ENCODE measurements around the gene NOM1. TPM values are rescaled to one million over a fixed set of nuclear protein-coding genes. Genes with fewer than 3 reads are reported as not detected.
"Not testable (repeated sequence)": the region's sequence is repeated elsewhere in the genome, so short reads cannot be mapped to it uniquely, and the experiment has no call there.

NOM1 gene
- total RNA-seq, 1 donor from 2014 or later = 47.2 TPM

- intact Hi-C loops (cut with micrococcal nuclease) = loop anchor here (5.0 kb wide), 1 partner anchor 38 kb away; no protein-coding TSS in a partner anchor
- H3K9me3 Mint-ChIP-seq = peaks cover 14% of the 10 kb centered on the region
Observed at GRCh38 chr7:156944876-156945275, 4.6 kb upstream of the NOM1 start.

DNA sequence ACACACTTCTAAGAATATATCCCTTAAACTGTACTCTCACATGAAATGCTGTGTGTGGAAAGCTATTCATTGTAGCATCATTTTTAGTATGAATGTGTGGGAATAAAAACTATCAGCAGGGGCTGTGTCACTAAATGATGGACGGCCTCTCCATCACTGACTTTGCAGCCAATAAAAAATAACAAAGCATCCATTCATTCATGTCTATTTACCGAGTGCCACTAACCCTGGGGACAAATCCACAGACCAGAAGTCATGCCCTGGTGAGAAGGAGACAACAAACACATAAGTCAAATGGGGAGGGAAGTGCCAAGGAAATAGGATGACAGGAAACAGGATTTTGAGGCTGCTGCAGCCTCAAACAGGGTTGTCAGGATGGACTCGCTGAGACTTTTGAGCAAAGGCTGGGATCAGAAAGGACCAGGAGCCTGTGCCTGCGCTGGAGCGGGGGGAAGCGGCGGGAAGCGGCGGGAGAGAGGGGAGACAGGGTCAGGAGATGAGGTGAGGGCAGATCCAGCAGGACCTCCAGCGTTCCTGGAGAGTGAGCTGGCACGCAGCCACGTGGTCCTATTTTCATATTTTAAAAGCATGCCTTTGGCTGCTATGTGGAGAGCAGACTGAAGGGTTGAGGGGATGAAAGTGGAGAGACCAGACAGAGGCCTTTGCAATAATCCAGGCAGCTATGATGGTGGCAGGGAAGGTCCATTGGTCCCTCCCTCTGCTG lies 2.2 kb upstream of the NOM1 start:
- no peaks in the 10 kb centered on the region for H3K9me3 Mint-ChIP-seq
- H3K4me1 Mint-ChIP-seq (ENCODE audit: low read depth) = peaks cover 20% of the 10 kb centered on the region
- H3K4me3 Mint-ChIP-seq (ENCODE audit: low read depth) = peak overlapping the region; percentile 61
- H3K27ac Mint-ChIP-seq = peak overlapping the region; percentile 9
- DNase-seq (ENCODE audit: low spot score) = no peak
- intact Hi-C loops (cut with micrococcal nuclease) = loop anchor here (5.0 kb wide), 1 partner anchor 40 kb away; no protein-coding TSS in a partner anchor
- H3K27me3 Mint-ChIP-seq (ENCODE audit: low read depth) = peaks cover 40% of the 10 kb centered on the region
- H3K36me3 Mint-ChIP-seq (ENCODE audit: low read depth) = peaks cover 18% of the 10 kb centered on the region

More at GRCh38 chr7:156944876-156945275, 4.6 kb upstream of the NOM1 start:
- Mint-ChIP-seq H3K36me3 (ENCODE audit: low read depth) (no peaks in the 10 kb centered on the region), H3K4me3 (ENCODE audit: low read depth) (no peak overlapping the region), H3K27me3 (ENCODE audit: low read depth) (peaks cover 40% of the 10 kb centered on the region), H3K4me1 (ENCODE audit: low read depth) (peaks cover 4% of the 10 kb centered on the region), H3K27ac (no peak overlapping the region)
- no peak for DNase-seq (ENCODE audit: low spot score)

GRCh38 chr7:156948361-156948760 lies 1.2 kb upstream of the NOM1 start:
- no peak for DNase-seq (ENCODE audit: low spot score)
- peaks cover 27% of the 10 kb centered on the region for H3K36me3 Mint-ChIP-seq (ENCODE audit: low read depth)
- H3K27ac Mint-ChIP-seq = no peak overlapping the region
- H3K27me3 Mint-ChIP-seq (ENCODE audit: low read depth) = peaks cover 34% of the 10 kb centered on the region
- no peak overlapping the region for H3K4me3 Mint-ChIP-seq (ENCODE audit: low read depth)
- H3K4me1 Mint-ChIP-seq (ENCODE audit: low read depth) = peaks cover 20% of the 10 kb centered on the region
- H3K9me3 Mint-ChIP-seq = no peaks in the 10 kb centered on the region
- intact Hi-C loops (cut with micrococcal nuclease) = loop anchor here (5.0 kb wide), 1 partner anchor 41 kb away; no protein-coding TSS in a partner anchor

DNA sequence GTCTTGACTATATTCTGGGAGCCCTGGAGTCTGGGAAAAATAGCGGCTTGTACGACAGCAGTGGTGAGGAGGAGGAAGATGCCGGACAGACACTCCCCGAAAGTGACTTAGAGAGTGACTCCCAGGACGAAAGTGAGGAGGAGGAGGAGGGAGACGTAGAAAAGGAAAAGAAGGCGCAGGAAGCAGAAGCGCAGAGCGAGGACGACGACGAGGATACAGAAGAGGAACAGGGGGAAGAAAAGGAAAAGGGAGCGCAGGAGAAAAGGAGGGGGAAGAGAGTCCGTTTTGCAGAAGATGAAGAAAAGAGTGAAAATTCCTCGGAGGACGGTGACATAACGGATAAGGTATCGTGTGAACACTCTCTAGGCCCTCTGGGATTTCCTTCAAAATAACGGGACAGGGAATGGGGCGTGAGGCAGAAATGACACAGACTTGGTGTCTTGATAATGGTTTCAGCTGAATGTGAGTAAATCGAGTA lies 908 bp downstream of the NOM1 start:
- Mint-ChIP-seq H3K4me3 (ENCODE audit: low read depth) (peak overlapping the region; percentile 92), H3K27ac (peak overlapping the region; percentile 89), H3K27me3 (ENCODE audit: low read depth) (peaks cover 14% of the 10 kb centered on the region), H3K4me1 (ENCODE audit: low read depth) (peaks cover 24% of the 10 kb centered on the region), H3K9me3 (no peaks in the 10 kb centered on the region), H3K36me3 (ENCODE audit: low read depth) (peaks cover 48% of the 10 kb centered on the region)
- intact Hi-C loops (cut with micrococcal nuclease) = no loop called here
- DNase-seq (ENCODE audit: low spot score) = no peak

GRCh38 chr7:156953215-156953614 lies 3.7 kb downstream of the NOM1 start:
- intact Hi-C loops (cut with micrococcal nuclease); DNase-seq (ENCODE audit: low spot score); H3K4me3 Mint-ChIP-seq (ENCODE audit: low read depth); H3K27ac Mint-ChIP-seq; H3K9me3 Mint-ChIP-seq; H3K27me3 Mint-ChIP-seq (ENCODE audit: low read depth): not testable (repeated sequence)
- Mint-ChIP-seq H3K4me1 (ENCODE audit: low read depth) (peaks cover 25% of the 10 kb centered on the region), H3K36me3 (ENCODE audit: low read depth) (peaks cover 67% of the 10 kb centered on the region)

- Mint-ChIP-seq H3K36me3 (ENCODE audit: low read depth) (peaks cover 81% of the 10 kb centered on the region), H3K27me3 (ENCODE audit: low read depth) (no peaks in the 10 kb centered on the region), H3K9me3 (no peaks in the 10 kb centered on the region), H3K4me3 (ENCODE audit: low read depth) (no peak overlapping the region), H3K4me1 (ENCODE audit: low read depth) (peaks cover 25% of the 10 kb centered on the region), H3K27ac (no peak overlapping the region)
- DNase-seq (ENCODE audit: low spot score) = no peak
- intact Hi-C loops (cut with micrococcal nuclease) = no loop called here
Observed at GRCh38 chr7:156954941-156955340, 5.4 kb downstream of the NOM1 start.

GRCh38 chr7:156956727-156957126 lies 7.2 kb downstream of the NOM1 start:
- peaks cover 86% of the 10 kb centered on the region for H3K36me3 Mint-ChIP-seq (ENCODE audit: low read depth)

GRCh38 chr7:156962145-156962544 lies 12.6 kb downstream of the NOM1 start:
- intact Hi-C loops (cut with micrococcal nuclease) = no loop called here
- Mint-ChIP-seq H3K36me3 (ENCODE audit: low read depth) (peaks cover 88% of the 10 kb centered on the region), H3K4me3 (ENCODE audit: low read depth) (no peak overlapping the region), H3K9me3 (no peaks in the 10 kb centered on the region), H3K27ac (no peak overlapping the region), H3K27me3 (ENCODE audit: low read depth) (no peaks in the 10 kb centered on the region), H3K4me1 (ENCODE audit: low read depth) (no peaks in the 10 kb centered on the region)
- no peak for DNase-seq (ENCODE audit: low spot score)

More at GRCh38 chr7:156956727-156957126, 7.2 kb downstream of the NOM1 start:
- H3K9me3 Mint-ChIP-seq = no peaks in the 10 kb centered on the region
- H3K27ac Mint-ChIP-seq = no peak overlapping the region
- DNase-seq (ENCODE audit: low spot score) = no peak
- H3K27me3 Mint-ChIP-seq (ENCODE audit: low read depth) = no peaks in the 10 kb centered on the region
- no peak overlapping the region for H3K4me3 Mint-ChIP-seq (ENCODE audit: low read depth)
- intact Hi-C loops (cut with micrococcal nuclease) = no loop called here
- peaks cover 13% of the 10 kb centered on the region for H3K4me1 Mint-ChIP-seq (ENCODE audit: low read depth)

- Mint-ChIP-seq H3K9me3 (no peaks in the 10 kb centered on the region), H3K4me1 (ENCODE audit: low read depth) (no peaks in the 10 kb centered on the region), H3K36me3 (ENCODE audit: low read depth) (peaks cover 93% of the 10 kb centered on the region), H3K27ac (no peak overlapping the region), H3K4me3 (ENCODE audit: low read depth) (no peak overlapping the region), H3K27me3 (ENCODE audit: low read depth) (no peaks in the 10 kb centered on the region)
- intact Hi-C loops (cut with micrococcal nuclease) = no loop called here
- DNase-seq (ENCODE audit: low spot score) = no peak
Observed at GRCh38 chr7:156962897-156963296, 13.4 kb downstream of the NOM1 start.

GRCh38 chr7:156963472-156963871 lies 14.0 kb downstream of the NOM1 start:
- Mint-ChIP-seq H3K27me3 (ENCODE audit: low read depth) (no peaks in the 10 kb centered on the region), H3K4me1 (ENCODE audit: low read depth) (no peaks in the 10 kb centered on the region), H3K9me3 (no peaks in the 10 kb centered on the region), H3K27ac (no peak overlapping the region), H3K4me3 (ENCODE audit: low read depth) (no peak overlapping the region), H3K36me3 (ENCODE audit: low read depth) (peaks cover 92% of the 10 kb centered on the region)
- no peak for DNase-seq (ENCODE audit: low spot score)
- intact Hi-C loops (cut with micrococcal nuclease) = no loop called here

- Mint-ChIP-seq H3K27me3 (ENCODE audit: low read depth) (no peaks in the 10 kb centered on the region), H3K9me3 (no peaks in the 10 kb centered on the region), H3K36me3 (ENCODE audit: low read depth) (peaks cover 92% of the 10 kb centered on the region), H3K4me3 (ENCODE audit: low read depth) (no peak overlapping the region), H3K27ac (no peak overlapping the region), H3K4me1 (ENCODE audit: low read depth) (no peaks in the 10 kb centered on the region)
- no peak for DNase-seq (ENCODE audit: low spot score)
- intact Hi-C loops (cut with micrococcal nuclease) = no loop called here
Observed at GRCh38 chr7:156964971-156965370, 15.5 kb downstream of the NOM1 start.

DNA sequence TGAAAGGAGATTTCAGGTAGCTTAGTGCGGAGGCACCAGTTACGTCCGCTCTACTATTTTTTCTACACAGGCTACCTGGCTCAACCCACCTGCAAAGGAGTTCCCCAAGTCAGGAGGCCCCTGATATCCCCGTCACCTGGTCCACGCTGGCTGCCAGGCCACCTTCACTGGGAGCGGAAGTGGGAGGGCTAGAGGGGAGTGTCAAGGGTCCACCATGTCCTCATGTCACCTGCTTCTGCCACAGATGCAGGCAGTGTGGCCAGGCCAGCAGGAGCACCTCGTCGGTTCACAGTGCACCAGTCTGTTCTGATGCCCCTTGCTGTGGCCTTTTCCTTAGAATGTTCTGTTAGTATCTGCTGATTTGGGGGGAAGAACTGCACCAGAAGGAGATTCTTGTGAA lies 16.9 kb downstream of the NOM1 start:
- H3K27ac Mint-ChIP-seq = no peak overlapping the region
- H3K9me3 Mint-ChIP-seq = no peaks in the 10 kb centered on the region
- no peak for DNase-seq (ENCODE audit: low spot score)
- peaks cover 84% of the 10 kb centered on the region for H3K36me3 Mint-ChIP-seq (ENCODE audit: low read depth)
- intact Hi-C loops (cut with micrococcal nuclease) = no loop called here
- H3K4me3 Mint-ChIP-seq (ENCODE audit: low read depth) = no peak overlapping the region
- no peaks in the 10 kb centered on the region for H3K4me1 Mint-ChIP-seq (ENCODE audit: low read depth)
- H3K27me3 Mint-ChIP-seq (ENCODE audit: low read depth) = no peaks in the 10 kb centered on the region

DNA sequence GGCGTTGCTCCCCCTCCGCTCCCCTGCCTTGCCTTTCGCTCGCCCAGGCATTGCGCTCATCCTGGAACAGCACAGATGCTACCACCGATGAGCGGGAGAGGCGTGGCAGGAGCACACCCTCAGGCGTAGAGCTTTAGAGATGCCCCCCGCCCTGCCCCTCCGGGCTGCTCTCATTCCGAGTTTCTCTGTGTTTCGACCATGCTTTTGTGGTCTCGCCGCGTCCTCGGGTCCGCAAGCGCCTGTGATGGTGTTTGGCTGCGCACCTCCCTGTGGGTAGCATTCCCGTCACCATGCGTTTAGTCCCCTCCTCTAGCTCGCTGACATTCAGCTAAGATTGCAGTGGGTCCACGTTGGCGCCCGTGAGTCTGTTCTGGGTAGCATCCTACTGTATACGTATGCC lies 18.7 kb downstream of the NOM1 start:
- DNase-seq (ENCODE audit: low spot score) = no peak
- Mint-ChIP-seq H3K9me3 (no peaks in the 10 kb centered on the region), H3K36me3 (ENCODE audit: low read depth) (peaks cover 74% of the 10 kb centered on the region), H3K27me3 (ENCODE audit: low read depth) (no peaks in the 10 kb centered on the region), H3K4me1 (ENCODE audit: low read depth) (no peaks in the 10 kb centered on the region), H3K27ac (no peak overlapping the region), H3K4me3 (ENCODE audit: low read depth) (no peak overlapping the region)
- intact Hi-C loops (cut with micrococcal nuclease) = no loop called here
